ENCODE measurements around the gene JAK3. TPM values are rescaled to one million over a fixed set of nuclear protein-coding genes. Genes with fewer than 3 reads are reported as not detected.

The JAK3 gene
- polyA plus RNA-seq, 3 donors: 2.1 to 2.6 (median 2.2) TPM

DNA sequence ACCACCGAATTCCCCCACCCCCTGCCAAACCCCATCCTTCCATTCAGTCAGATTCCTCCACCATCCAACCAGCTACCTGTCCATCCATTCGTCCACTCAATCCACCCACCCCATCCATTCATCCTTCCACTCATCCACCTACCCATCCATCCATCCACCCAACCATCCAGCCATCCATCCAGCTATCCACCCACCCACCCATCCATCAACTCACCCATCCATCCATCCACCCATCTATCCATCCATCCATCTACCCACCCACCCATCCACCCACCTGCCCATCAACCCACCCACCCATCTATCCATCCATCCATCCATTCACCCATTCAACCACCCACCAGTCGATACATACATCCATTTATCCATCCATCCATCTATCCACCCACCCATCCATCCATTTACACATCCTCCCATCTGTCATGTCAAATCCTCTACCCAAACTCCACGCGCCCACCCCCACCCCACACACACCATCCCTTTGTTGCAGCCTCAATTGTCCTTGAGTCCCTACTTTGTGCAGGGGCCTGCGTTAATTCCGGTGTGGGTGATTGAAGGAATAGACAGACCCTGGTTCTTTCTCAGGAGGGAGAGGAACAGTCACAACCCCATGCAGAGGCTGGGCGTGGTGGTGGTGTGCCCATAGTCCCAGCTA is 18.7 kb upstream of the JAK3 start:
- DNase-seq (ENCODE audit: low read depth in 3 of 3, low spot score in 2 of 3): no peak

DNA sequence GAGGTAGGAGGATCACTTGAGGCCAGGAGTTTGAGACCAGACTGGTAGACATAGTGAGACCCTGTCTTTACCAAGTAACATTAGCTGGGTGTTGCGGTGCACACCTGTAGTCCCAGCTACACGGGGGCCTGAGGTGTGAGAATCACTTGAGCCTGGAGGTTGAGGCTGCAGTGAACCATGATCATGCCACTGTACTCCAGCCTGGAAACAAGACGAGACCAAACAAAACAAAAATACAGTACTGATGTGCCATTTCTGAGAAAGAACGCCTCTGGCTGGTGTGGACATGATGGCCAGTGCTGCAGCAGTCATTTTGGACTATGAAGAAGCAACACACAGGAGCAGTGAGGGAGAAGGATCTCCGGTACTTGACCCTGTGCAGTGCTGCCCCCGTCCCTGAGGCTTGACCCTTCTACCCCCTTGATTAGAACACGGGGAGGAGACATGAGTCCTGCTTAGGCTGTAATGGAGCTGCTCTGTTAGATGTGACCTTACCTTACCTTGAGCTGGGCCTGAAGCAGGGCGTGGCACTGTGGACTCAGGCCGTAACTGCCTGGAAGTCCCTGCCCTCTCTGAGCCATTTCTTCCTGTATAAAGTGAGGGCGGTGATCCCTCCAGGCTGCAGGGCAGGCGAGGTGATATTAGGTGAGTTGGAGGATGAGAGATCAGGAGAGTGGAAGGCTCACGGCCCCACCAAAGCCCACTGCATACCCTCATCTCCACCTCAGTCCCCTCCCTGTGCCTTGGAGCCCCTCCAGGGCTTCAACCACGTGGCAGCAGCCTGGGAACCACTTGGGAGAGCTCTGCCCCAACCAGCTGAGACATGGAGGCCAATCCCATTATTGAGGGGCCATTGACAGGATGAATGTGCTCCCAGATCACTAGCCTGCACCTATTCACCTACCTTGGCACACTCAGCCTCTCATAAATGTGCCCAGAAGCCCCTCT is 17.9 kb upstream of the JAK3 start:
- DNase-seq (ENCODE audit: low read depth in 3 of 3, low spot score in 2 of 3): no peak

DNA sequence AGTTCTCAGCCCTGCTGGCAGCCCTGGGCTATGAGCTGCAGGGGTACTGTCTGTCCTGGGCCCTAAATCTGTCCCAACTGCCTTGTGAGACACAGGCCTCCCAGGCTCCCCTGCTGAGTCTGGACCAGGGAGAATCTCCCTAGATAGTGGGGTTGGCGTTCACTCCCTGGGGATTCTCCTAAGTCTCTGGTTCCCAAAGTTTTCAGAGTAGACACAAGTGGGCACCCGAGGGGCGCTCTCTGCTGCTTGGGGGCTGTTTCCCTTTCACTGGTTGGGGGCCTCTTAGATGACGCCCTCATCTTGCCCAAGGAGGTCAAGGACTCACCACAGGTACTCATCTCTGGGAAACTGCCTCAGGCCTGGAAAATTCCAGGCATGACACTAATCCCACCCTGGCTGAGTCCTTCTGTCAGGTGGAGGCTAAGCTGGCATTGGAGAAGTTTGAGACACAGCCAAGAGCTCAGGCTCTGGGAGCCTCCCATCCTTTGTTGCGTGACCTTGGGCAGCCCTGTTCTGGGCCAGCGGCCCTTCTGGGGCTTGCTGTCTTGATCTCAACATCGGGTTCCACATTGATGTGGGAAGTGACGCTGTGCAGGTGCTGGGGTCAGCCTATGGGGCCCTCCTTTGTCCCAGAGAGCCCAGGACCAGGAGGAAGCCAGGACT is 15.9 kb upstream of the JAK3 start:
- no peak for DNase-seq (ENCODE audit: low read depth in 3 of 3, low spot score in 2 of 3)

- no peak for DNase-seq (ENCODE audit: low read depth in 3 of 3, low spot score in 2 of 3)
Observed at GRCh38 chr19:17862711-17863519, 15.1 kb upstream of the JAK3 start.

DNA sequence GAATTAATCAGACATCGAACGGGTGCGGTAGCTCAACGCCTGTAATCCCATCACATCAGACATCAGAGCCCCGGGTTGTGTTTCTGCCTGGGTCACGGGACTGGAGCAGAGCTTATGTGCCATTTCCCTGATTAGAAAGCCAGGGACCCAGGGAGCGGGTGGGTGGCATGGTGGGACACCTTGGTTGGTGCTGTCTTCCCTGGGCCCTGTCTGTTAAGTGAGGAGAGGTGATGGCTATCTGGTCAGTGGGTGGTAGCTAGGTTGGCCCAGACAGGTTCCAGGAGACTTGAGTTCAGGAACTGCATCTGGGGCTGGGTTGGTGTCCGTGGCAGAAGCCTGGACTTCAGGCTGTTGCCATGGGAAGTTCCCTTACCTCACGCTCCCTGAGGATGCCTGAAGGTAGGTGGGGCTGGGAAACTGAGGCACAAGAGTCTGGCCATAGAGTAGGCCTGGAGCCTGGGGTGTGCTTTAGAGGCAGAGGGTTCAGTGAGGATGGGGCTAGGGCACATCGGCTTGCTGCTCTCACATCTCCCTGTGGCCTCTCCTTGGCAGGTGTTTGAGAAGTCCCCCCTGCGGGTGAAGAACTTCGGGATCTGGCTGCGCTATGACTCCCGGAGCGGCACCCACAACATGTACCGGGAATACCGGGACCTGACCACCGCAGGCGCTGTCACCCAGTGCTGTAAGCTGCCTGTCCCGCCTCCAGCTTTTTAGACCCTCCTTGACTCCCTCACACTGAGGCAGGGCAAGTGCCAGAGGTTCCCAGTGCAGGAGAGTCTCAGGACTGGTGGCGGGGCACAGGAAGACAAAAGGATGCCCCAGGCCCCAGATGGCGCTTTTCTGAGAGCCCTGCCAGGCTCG is 14.0 kb upstream of the JAK3 start:
- DNase-seq (ENCODE audit: low read depth in 3 of 3, low spot score in 2 of 3): no peak

DNA sequence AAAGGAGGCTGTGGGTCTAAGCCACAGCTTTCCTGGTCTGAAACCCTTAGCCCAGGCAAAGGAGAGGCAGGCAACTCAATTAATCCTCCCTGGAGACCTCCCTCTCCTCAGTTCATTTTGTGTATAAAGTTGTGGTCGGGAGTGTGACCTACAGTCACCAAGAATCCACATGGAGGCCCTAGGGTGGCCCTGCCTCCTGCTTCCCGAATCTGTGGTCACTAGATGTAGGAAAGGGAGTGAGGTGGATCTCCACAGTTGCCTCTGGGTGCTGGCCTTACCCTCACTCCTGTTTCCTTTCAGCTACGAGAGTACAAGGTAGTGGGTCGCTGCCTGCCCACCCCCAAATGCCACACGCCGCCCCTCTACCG is 13.2 kb upstream of the JAK3 start:
- DNase-seq (ENCODE audit: low read depth in 3 of 3, low spot score in 2 of 3): no peak

DNA sequence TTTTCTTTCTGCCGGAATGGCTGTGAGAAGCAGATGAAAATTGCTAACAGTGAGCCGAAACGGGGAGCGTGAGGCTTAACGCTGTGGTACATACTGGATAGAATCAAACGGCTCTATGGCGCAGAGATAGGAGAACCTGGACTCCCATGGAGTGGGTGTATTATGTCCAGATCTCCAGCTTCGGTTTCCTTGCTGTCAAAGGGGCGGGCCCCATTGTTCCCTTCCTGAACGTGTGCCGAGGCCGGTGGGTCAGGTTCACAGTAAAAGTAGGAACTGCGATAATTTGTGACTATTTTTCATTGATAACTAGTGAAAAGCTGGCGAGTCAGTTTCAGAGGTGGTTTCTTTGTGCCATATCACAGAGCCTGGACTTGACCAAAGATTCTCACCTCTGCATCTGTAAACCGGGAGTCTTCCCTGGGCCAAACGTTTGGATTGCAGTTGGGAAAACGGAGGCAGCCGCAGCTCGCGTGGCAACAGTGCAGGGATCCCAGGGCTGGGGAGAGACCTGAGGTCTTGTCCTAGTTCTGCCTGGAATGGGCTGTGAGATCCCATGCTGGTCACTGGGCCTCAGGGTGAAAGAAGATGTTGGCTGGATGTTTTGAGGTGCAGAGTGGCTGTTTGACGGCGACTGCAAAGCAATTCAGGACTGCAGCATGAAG is 12.7 kb upstream of the JAK3 start:
- DNase-seq (ENCODE audit: low read depth in 3 of 3, low spot score in 2 of 3): no peak

DNA sequence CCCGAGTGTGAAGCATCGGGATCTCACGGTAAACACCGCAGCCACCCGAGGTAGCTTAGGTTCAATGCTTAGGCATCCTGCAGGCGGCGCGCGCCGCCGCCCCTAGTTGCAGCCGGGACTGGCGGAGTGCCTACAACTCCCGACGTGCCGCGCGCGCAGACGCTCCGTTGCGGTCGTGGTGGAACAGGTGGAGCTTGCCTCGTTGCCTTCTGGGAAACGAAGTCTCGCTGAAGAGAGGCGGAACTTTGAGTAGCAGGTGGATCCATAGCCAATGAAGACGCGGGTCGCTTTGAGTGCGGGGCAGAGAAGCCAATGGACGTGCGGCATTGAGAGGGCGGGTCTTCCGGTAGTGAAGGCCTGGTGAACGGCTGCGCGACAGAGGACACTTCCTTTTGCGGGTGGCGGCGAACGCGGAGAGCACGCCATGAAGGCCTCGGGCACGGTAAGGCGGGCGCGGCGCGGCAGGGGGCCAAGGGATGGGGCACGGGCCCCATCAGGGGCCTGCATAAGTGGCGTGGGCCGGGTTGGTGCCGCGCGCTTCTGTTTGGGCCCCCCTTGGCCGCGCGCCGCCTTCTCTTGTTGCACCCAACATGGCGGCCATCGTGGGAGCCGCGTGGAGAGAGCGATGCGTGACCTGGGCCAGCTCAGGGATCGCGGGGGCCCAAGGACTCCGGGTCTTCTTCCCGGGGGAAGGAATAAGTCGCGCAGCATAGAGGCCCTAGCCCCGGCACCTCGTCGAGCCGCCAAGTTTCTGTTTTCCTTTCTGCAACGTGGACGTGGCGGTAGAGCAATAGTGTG is 11.9 kb upstream of the JAK3 start, which contains the start of gene RPL18A:
TSS of gene RPL18A (plus strand) at position 378 of the 798 bp plus-strand sequence. CDS start at position 425, 47 bp downstream.
- DNase-seq (ENCODE audit: low read depth in 3 of 3, low spot score in 2 of 3): peak; percentile 96 to 97 (median 96)

DNA sequence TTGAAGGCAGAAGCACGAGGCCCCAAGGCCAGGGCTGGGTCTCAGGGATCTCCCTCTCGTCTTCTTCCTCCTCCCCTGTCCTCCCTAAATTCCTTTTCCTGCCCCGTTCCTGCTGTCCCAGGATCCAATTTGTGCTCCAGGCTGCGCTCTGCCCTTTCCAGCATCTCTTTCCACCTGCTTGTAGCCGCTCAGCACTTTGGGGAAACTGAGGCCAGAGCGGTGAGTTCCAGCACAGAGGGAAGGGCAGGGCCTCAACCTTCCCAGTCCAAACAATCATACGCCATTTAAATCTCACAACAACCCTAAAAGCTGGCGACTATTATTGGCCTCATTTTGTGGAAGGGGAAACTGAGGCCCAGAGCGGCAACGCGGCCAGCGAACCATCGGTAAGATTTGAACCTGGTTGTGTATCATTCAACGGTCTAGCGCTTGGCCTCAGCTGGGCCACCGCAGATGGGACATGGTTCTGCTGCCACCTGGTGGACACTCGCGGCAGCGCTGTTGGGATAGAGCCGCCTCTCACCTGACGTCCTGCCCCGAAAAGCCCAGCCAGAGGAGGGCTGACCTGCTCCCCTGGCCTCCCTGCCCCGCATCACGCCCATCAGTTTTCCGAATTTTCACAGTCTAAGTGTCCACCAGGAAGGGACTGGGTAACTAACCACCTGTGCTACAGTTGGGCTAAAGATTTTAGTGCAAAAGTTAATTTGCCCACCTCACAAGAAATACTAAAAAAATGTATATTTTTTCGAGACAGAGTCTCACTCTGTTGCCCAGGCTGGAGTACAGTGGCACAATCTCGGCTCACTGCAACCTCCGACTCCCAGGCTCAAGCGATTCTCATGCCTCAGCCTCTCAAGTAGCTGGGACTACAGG is 7.7 kb upstream of the JAK3 start:
- DNase-seq (ENCODE audit: low read depth in 3 of 3, low spot score in 2 of 3): peak in 1 of 3 donors; percentile 62

DNA sequence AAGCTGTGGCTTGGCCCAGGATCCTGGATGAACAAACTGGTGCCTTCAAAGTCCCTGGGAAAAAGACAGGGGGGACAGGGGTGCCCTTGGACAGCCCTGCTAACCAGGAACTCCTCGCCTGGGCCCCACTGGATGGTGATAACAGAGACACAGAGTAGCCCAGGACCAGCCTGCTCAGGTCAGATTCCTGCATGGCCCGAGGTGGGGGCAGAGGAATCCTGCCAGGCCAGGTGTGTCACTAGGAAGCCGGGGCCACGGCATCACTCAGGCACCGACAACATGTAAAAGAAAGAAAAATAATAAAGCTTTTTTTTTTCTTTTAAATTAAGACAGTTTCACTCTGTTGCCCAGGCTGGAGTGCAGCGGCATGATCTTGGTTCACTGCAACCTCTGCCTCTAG is 6.3 kb upstream of the JAK3 start:
- DNase-seq (ENCODE audit: low read depth in 3 of 3, low spot score in 2 of 3): no peak

DNA sequence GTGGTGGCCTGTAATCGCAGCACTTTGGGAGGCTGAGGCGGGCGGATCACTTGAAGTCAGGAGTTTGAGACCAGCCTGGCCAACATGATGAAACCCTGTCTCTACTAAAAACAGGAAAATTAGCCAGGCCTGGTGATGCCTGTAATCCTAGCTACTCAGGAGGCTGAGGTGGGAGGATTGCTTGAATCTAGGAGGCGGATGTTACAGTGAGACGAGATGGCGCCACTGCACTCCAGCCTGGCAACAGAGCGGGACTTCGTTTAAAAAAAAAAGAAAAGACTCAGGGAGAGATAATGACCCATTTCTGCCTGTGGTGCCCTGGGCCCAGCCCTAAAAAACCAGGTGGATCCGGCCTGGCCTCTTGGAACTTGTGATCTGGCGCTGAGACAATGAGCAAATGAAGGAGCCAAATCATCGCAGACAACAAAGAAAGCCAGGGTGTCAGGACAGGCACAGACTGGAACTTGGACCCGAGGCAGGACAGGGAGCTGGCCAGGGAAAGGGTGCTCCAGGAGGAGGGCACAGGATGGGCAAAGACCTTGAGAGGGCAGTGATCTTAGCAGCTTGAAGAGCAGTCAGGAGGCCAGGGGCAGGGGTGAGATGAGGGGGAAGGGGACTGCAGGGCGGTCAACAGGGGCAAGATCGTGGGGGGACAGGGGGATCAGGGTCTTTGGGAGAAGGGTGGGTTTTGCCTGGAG is 962 bp upstream of the JAK3 start:
- DNase-seq (ENCODE audit: low read depth in 3 of 3, low spot score in 2 of 3): no peak

- no peak for DNase-seq (ENCODE audit: low read depth in 3 of 3, low spot score in 2 of 3)
Observed at GRCh38 chr19:17846146-17846545, 1.6 kb downstream of the JAK3 start.

- DNase-seq (ENCODE audit: low read depth in 3 of 3, low spot score in 2 of 3): no peak
Observed at GRCh38 chr19:17843908-17844490, 3.8 kb downstream of the JAK3 start.

- no peak for DNase-seq (ENCODE audit: low read depth in 3 of 3, low spot score in 2 of 3)
Observed at GRCh38 chr19:17843292-17843827, 4.4 kb downstream of the JAK3 start.

- DNase-seq (ENCODE audit: low read depth in 3 of 3, low spot score in 2 of 3): no peak
Observed at GRCh38 chr19:17842663-17843291, 5.0 kb downstream of the JAK3 start.
